GM12892 (cell line): Measurements from ENCODE around the gene IFIT1B. TPM values are rescaled to one million over a fixed set of nuclear protein-coding genes. Genes with fewer than 3 reads are reported as not detected.
A peak's percentile ranks its signal among the peaks of the same experiment; 100 is the strongest.
"Not testable (repeated sequence)": the region's sequence is repeated elsewhere in the genome, so short reads cannot be mapped to it uniquely, and the experiment has no call there.

Source experiments
- DNase-seq: peaks from one replicate; pipeline ENCODE4 v3.0.0; 2011; ENCODE audit not compliant: insufficient read length
- FAIRE-seq: peaks from 2 replicates; lab custom pipeline; 2011; peaks lifted over from hg19 to GRCh38; lab: Jason Lieb, UNC
- POLR2A ChIP-seq: IDR thresholded peaks from 2 replicates; pipeline ENCODE4 v1.6.1; 2011; ENCODE audit warnings: low read depth, low read length, control low read depth
- POLR2AphosphoS5 ChIP-seq: IDR thresholded peaks from 2 replicates; pipeline ENCODE4 v1.6.1; 2011; ENCODE audit warnings: low read depth, low read length, control low read depth
- TAF1 ChIP-seq: IDR thresholded peaks from 2 replicates; pipeline ENCODE4 v1.6.1; 2011; ENCODE audit warnings: low read depth, mild to moderate bottlenecking, control low read depth, low read length, borderline replicate concordance
- polyA plus RNA-seq: library from polyadenylated mRNA; unstranded; fragments of >200 nt; gene quantifications from one replicate; pipeline ENCODE4 v1.2.1, GENCODE V29; 2012; ENCODE audit warnings: missing spikeins, inconsistent platforms; ENCODE audit not compliant: missing spikeins

Gene IFIT1B
- polyA plus RNA-seq = not detected

GRCh38 chr10:89377705-89378637, at the start of gene IFIT1B:
IFIT1B (plus strand) TSS chr10:89378056; CDS start chr10:89378136, 80 bp downstream.
- DNase-seq = no peak
- FAIRE-seq = no peak
- TF ChIP-seq POLR2AphosphoS5 (no peak), TAF1 (no peak), POLR2A (no peak)

GRCh38 chr10:89329151-89329550, 48.7 kb upstream of the IFIT1B start:
- TF ChIP-seq POLR2AphosphoS5 (no peak), POLR2A (no peak), TAF1 (no peak)
- no peak for FAIRE-seq

GRCh38 chr10:89330014-89330413, 47.8 kb upstream of the IFIT1B start:
- not testable (repeated sequence) for FAIRE-seq, DNase-seq

More at GRCh38 chr10:89329151-89329550, 48.7 kb upstream of the IFIT1B start:
- DNase-seq = no peak

GRCh38 chr10:89330537-89331212, 47.2 kb upstream of the IFIT1B start:
- FAIRE-seq = no peak
- TF ChIP-seq TAF1 (no peak), POLR2A (no peak), POLR2AphosphoS5 (no peak)
- DNase-seq = no peak

- FAIRE-seq, DNase-seq: not testable (repeated sequence)
These were observed 46.3 kb upstream of the IFIT1B start for GRCh38 chr10:89331487-89332122.

- FAIRE-seq = peak; percentile 27
These were observed 45.7 kb upstream of the IFIT1B start for GRCh38 chr10:89332123-89332633.

GRCh38 chr10:89335226-89335625, 42.6 kb upstream of the IFIT1B start:
- TF ChIP-seq TAF1 (no peak), POLR2A (no peak), POLR2AphosphoS5 (no peak)
- FAIRE-seq (peak; percentile 33), DNase-seq (no peak)

More at GRCh38 chr10:89332123-89332633, 45.7 kb upstream of the IFIT1B start:
- TF ChIP-seq POLR2A (peak; percentile 44; the same call in 1 of the 2 replicates), POLR2AphosphoS5 (no peak)
- DNase-seq = no peak

GRCh38 chr10:89336241-89336640, 41.6 kb upstream of the IFIT1B start:
- DNase-seq (no peak), FAIRE-seq (peak; percentile 56)
- no peak for TF ChIP-seq POLR2AphosphoS5
- no peak for TF ChIP-seq TAF1
- no peak for TF ChIP-seq POLR2A

GRCh38 chr10:89337484-89337883, 40.4 kb upstream of the IFIT1B start:
- no peak for DNase-seq
- FAIRE-seq = peak; percentile 72
- TF ChIP-seq POLR2A = no peak
- no peak for TF ChIP-seq POLR2AphosphoS5
- TF ChIP-seq TAF1 = no peak

GRCh38 chr10:89338713-89339112, 39.1 kb upstream of the IFIT1B start:
- DNase-seq = no peak
- no peak for TF ChIP-seq TAF1
- no peak for TF ChIP-seq POLR2AphosphoS5
- no peak for TF ChIP-seq POLR2A
- FAIRE-seq = no peak

- FAIRE-seq = no peak
These were observed 38.0 kb upstream of the IFIT1B start for GRCh38 chr10:89339875-89340274.

More at GRCh38 chr10:89339875-89340274, 38.0 kb upstream of the IFIT1B start:
- no peak for DNase-seq
- TF ChIP-seq POLR2A (no peak), POLR2AphosphoS5 (no peak), TAF1 (no peak)
